Measurements from ENCODE around the gene C2orf80.
"Not testable (repeated sequence)": the region's sequence is repeated elsewhere in the genome, so short reads cannot be mapped to it uniquely, and the experiment has no call there.

The C2orf80 gene

DNA sequence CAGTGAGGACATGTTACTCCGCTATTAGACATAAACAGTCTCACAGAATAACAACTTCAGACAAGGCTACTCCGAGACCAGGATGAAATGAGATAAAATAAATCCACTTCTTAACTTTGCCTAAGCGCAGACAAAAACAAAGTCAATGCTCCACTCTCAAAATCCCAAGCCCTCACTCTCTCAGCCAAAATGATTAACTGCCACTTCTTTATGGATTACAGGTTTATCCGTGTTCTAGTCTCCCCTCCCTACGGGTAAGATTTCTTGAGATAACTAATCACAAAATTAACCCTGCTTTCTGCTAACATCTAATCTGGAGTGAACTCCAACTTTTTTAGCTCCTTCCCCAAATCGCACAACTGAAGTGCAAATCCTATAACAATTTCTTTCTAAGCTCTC lies 59.1 kb downstream of the C2orf80 start:
- DNase-seq = no peak

GRCh38 chr2:208129744-208130711 lies 59.8 kb downstream of the C2orf80 start, which contains the start of gene CRYGC:
Gene CRYGC, minus strand, starts transcription at chr2:208129828. Its CDS starts 36 bp downstream, at chr2:208129792.
- no peak for DNase-seq

DNA sequence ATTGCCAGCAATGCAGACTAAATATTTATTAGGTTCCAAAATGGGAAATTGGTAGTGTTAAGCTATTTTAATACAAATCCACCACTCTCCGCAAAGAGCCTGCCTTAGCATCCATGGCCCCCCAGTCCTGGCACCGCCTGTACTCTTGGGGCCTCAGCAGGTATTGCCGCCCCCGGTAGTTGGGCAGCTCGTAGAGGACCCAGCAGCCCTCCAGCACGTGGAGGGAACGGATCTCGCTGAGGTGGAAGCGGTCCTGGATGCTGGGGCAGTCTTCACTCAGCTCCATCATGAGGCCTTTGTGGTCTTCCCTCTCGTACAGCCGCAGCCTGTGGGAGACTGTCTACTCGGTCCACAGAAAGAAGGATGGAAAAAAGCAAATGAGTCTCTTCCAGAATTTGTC lies 61.7 kb downstream of the C2orf80 start:
- no peak for DNase-seq

DNA sequence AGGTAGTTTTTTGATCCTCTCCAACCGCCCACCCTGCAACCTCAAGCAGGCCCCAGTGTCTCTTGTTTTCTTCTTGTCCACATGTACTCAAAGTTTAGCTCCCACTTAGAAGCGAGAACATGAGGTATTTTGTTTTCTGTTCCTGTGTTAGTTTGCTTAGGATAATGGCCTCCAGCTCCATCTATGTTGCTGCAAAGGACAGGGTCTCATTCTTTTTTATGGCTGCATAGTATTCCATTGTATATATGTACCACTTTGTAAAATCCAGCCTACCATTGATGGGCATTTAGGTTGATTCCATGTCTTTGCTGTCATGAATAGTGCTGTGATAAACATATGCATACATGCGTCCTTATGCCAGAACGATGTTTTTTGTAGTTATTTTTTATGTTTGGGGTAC lies 62.7 kb downstream of the C2orf80 start:
- no peak for DNase-seq

- DNase-seq = no peak
Measured at GRCh38 chr2:208125251-208125650, 64.6 kb downstream of the C2orf80 start.

GRCh38 chr2:208124013-208124715 lies 65.7 kb downstream of the C2orf80 start, which contains the start of gene CRYGD:
Gene CRYGD, minus strand, starts transcription at chr2:208124524. Its CDS starts 51 bp downstream, at chr2:208124473.
- DNase-seq = not testable (repeated sequence)

DNA sequence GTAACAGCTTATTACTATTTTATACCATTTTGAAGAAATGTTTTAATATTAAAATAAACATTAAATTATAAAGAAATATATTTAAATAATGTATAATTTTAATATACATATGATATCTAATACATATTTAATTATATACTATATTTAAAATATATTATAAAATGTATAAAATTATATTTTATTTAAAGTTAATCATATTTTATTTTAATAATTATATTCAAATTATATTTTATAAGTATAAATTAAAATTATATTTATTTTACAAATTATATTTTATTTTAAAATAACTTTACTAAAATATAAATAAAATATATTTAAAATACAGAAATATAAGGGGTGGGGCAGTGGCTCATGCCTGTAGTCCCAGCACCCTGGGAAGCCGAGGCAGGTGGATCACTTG lies 67.6 kb downstream of the C2orf80 start:
- DNase-seq = no peak

DNA sequence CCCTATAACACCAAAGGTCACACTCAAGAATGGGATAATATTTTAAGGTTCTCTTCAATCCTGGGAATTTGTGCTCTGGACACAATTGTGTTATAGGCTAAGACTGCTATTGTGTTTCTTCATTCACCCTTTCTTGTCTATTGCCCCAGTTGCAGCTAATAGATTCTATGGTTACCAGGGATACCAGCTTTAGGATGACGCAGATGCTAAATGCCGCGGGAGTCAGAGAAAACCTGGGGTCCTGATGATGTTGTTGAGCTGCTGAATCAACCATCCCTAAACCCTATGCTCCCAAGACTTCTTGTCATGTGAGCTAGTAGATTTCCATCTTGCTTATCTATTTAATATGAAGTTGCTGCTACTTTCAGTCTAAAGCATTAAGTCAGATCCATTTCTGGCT lies 70.9 kb downstream of the C2orf80 start:
- DNase-seq = no peak

GRCh38 chr2:208117390-208117789 lies 72.4 kb downstream of the C2orf80 start:
- not testable (repeated sequence) for DNase-seq

Data from NCI-H510A (cell line).